ENCODE measurements around the gene COL5A3.

GRCh38 chr19:9943744-9944143 is 66.6 kb downstream of the COL5A3 start:
- TF ChIP-seq TCF7L2 (IDR thresholded peaks at IDR 0.05; ENCODE audit: low read depth, low read length) = no peak
- TF ChIP-seq POLR2AphosphoS5 (IDR thresholded peaks at IDR 0.05; ENCODE audit: low read depth, low read length) = no peak
- TF ChIP-seq CTCF (IDR thresholded peaks at IDR 0.05) = no peak
- no peak for TF ChIP-seq REST (IDR thresholded peaks at IDR 0.05; ENCODE audit: insufficient read depth in 1 of 2, low read depth in 2 of 2, low read length in 1 of 2)
- TF ChIP-seq SIN3A (IDR thresholded peaks at IDR 0.05; ENCODE audit: borderline replicate concordance, insufficient read depth, low read depth, low read length) = no peak

All from Panc1 (cell line).